Uterus (tissue), 2 donors: ENCODE measurements around the gene C3orf38.

Source experiments
- POLR2A ChIP-seq, 2 donors: fragments of 450-650 bp; IDR thresholded peaks; one replicate each; pipeline ENCODE4 v1.6.1; 2016; ENCODE audit warnings: antibody characterized with exemption in 2 of 2, mild to moderate bottlenecking in 1 of 2, moderate library complexity in 1 of 2
- TF ChIP-seq, protein P1 (sequence below), 4 experiments: fragments of 200-600 bp in 2 of 4; fragments of 450-650 bp in 2 of 4; sonication (generic) in 2 of 4; IDR thresholded peaks; one replicate each; pipeline ENCODE4 v1.5.1; 2016 to 2019; ENCODE audit warnings: antibody characterized with exemption in 4 of 4, mild to moderate bottlenecking in 2 of 4, moderate library complexity in 1 of 4

- TF ChIP-seq, protein P1, sequence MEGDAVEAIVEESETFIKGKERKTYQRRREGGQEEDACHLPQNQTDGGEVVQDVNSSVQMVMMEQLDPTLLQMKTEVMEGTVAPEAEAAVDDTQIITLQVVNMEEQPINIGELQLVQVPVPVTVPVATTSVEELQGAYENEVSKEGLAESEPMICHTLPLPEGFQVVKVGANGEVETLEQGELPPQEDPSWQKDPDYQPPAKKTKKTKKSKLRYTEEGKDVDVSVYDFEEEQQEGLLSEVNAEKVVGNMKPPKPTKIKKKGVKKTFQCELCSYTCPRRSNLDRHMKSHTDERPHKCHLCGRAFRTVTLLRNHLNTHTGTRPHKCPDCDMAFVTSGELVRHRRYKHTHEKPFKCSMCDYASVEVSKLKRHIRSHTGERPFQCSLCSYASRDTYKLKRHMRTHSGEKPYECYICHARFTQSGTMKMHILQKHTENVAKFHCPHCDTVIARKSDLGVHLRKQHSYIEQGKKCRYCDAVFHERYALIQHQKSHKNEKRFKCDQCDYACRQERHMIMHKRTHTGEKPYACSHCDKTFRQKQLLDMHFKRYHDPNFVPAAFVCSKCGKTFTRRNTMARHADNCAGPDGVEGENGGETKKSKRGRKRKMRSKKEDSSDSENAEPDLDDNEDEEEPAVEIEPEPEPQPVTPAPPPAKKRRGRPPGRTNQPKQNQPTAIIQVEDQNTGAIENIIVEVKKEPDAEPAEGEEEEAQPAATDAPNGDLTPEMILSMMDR (IDR thresholded peaks at IDR 0.05) = no peak
- no peak for TF ChIP-seq POLR2A (IDR thresholded peaks at IDR 0.05)
Observed at GRCh38 chr3:88123526-88123925, 26.2 kb upstream of the C3orf38 start.
